ENCODE results near the gene SHF. TPM values are rescaled to one million over a fixed set of nuclear protein-coding genes. Genes with fewer than 3 reads are reported as not detected.

SHF gene
- total and polyA plus RNA-seq, 2 donors (not counting 1 experiment from before 2014, with no cell fraction given) = 0.85 to 3.3 TPM

DNA sequence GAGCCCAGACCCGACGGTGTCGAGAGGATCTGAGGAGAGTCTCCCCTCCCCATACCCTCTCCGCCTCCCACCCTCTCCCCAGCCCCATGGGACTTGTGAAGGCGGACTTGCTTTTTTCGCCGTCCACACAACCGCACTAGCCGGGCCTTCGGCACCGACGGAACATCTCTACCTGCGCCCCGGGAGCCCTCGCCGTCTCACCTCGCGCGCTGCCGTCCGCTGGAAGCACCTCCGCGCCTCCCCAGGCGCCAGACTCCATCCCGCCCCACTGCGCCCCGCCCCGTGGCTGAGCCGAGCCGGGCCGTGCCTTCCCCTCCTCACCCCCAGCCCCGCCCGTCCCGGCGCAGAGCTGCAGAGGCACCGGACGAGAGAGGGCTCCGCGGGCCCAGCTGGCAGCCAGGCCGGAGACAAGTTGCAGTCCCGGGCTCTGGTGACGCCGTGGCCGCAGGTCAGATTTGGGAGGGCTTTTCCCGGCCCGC, 58.1 kb downstream of the SHF start, which contains the start of the genes DUOX1 and DUOXA1:
Gene DUOX1, plus strand, starts transcription at position 344 of the 479 bp plus-strand sequence. CDS start 1,973 bp downstream, outside the sequence.
Gene DUOXA1, minus strand, starts transcription at position 229 of the 479 bp plus-strand sequence. CDS start 6,865 bp downstream, outside the sequence.
- Histone ChIP-seq H3K27ac (ENCODE audit: insufficient read depth, low read length) (no peak within 1 kb of the TSS), H3K4me2 (ENCODE audit: extremely low read depth, insufficient read depth, low read length) (no peak within 1 kb of the TSS), H2AFZ (ENCODE audit: low read length) (no peak within 1 kb of the TSS), H3K79me2 (ENCODE audit: control insufficient read depth, insufficient read depth, low read length) (no peaks in the 10 kb centered on the region), H3K9ac (ENCODE audit: insufficient read depth, low read length) (no peak within 1 kb of the TSS), H3K27me3 (ENCODE audit: control insufficient read depth, insufficient read depth, low read length) (peaks cover 68% of the 10 kb centered on the region), H3K36me3 (ENCODE audit: control insufficient read depth, insufficient read depth, low read length) (no peaks in the 10 kb centered on the region), H3K4me1 (ENCODE audit: control insufficient read depth, extremely low read depth, insufficient read depth, low read length) (no peaks in the 10 kb centered on the region), H4K20me1 (ENCODE audit: control insufficient read depth, extremely low read depth, insufficient read depth, low read length) (no peaks in the 10 kb centered on the region), H3K9me3 (ENCODE audit: control insufficient read depth, insufficient read depth, low read depth, low read length) (no peaks in the 10 kb centered on the region), H3K4me3 (replicated peaks in 1 of 4; ENCODE audit: control extremely low read depth in 1 of 4, insufficient read depth in 1 of 4, low read depth in 3 of 4, low read length in 4 of 4) (no peak within 1 kb of the TSS)
- TF ChIP-seq, protein P1, sequence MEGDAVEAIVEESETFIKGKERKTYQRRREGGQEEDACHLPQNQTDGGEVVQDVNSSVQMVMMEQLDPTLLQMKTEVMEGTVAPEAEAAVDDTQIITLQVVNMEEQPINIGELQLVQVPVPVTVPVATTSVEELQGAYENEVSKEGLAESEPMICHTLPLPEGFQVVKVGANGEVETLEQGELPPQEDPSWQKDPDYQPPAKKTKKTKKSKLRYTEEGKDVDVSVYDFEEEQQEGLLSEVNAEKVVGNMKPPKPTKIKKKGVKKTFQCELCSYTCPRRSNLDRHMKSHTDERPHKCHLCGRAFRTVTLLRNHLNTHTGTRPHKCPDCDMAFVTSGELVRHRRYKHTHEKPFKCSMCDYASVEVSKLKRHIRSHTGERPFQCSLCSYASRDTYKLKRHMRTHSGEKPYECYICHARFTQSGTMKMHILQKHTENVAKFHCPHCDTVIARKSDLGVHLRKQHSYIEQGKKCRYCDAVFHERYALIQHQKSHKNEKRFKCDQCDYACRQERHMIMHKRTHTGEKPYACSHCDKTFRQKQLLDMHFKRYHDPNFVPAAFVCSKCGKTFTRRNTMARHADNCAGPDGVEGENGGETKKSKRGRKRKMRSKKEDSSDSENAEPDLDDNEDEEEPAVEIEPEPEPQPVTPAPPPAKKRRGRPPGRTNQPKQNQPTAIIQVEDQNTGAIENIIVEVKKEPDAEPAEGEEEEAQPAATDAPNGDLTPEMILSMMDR (conservative IDR thresholded peaks at IDR 0.05 in 1 of 2, IDR thresholded peaks at IDR 0.05 in 1 of 2; ENCODE audit: low read depth in 1 of 2, low read length in 2 of 2) = no peak
- no peak for TF ChIP-seq EZH2 (IDR thresholded peaks at IDR 0.05; ENCODE audit: low read length, missing control alignments)
- no peak for DNase-seq (ENCODE audit: low read depth in 2 of 2)

DNA sequence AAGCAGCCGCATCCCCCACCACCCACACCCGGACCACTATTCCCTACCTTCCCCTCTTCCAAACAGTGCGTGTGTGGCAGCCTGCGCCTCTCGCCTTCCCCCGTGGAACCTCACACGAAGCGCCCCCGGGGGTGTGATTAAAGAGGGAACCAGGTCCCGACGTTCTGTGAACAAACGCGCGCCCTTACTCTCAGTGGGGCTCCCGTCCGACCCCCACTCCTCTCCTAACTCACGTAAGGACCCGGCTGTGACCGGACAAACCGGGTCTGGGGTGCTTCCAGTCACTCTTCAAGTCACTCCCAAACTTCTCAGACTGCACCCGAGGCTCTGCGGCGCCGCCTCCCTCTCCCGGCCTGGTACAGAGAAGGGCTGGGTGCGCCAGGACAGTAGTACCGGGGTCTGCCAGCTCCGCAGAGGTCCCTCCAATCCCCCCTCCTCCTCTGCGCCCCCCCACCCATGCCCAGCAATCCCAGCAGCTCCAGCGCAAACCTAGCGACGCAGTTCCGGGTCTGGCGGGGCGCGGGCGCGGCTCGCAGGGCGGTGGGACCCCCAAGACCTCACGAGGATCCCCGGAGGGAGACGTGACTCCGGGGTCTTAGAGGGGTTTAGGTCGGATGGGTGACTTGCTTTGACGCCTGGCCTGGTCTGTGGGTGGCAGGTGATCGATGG, 58.7 kb downstream of the SHF start:
- Histone ChIP-seq H3K9ac (ENCODE audit: insufficient read depth, low read length) (no peak overlapping the region), H3K27me3 (ENCODE audit: control insufficient read depth, insufficient read depth, low read length) (peaks cover 63% of the 10 kb centered on the region), H2AFZ (ENCODE audit: low read length) (no peak overlapping the region), H3K4me3 (replicated peaks in 1 of 4; ENCODE audit: control extremely low read depth in 1 of 4, insufficient read depth in 1 of 4, low read depth in 3 of 4, low read length in 4 of 4) (no peak overlapping the region), H3K27ac (ENCODE audit: insufficient read depth, low read length) (no peak overlapping the region), H3K79me2 (ENCODE audit: control insufficient read depth, insufficient read depth, low read length) (no peaks in the 10 kb centered on the region), H3K36me3 (ENCODE audit: control insufficient read depth, insufficient read depth, low read length) (no peaks in the 10 kb centered on the region), H3K9me3 (ENCODE audit: control insufficient read depth, insufficient read depth, low read depth, low read length) (no peaks in the 10 kb centered on the region), H3K4me1 (ENCODE audit: control insufficient read depth, extremely low read depth, insufficient read depth, low read length) (no peaks in the 10 kb centered on the region), H4K20me1 (ENCODE audit: control insufficient read depth, extremely low read depth, insufficient read depth, low read length) (no peaks in the 10 kb centered on the region), H3K4me2 (ENCODE audit: extremely low read depth, insufficient read depth, low read length) (no peak overlapping the region)
- peak; percentile 80 for TF ChIP-seq EZH2 (IDR thresholded peaks at IDR 0.05; ENCODE audit: low read length, missing control alignments)
- TF ChIP-seq, protein P1 (conservative IDR thresholded peaks at IDR 0.05 in 1 of 2, IDR thresholded peaks at IDR 0.05 in 1 of 2; ENCODE audit: low read depth in 1 of 2, low read length in 2 of 2) = no peak
- no peak for DNase-seq (ENCODE audit: low read depth in 2 of 2)

DNA sequence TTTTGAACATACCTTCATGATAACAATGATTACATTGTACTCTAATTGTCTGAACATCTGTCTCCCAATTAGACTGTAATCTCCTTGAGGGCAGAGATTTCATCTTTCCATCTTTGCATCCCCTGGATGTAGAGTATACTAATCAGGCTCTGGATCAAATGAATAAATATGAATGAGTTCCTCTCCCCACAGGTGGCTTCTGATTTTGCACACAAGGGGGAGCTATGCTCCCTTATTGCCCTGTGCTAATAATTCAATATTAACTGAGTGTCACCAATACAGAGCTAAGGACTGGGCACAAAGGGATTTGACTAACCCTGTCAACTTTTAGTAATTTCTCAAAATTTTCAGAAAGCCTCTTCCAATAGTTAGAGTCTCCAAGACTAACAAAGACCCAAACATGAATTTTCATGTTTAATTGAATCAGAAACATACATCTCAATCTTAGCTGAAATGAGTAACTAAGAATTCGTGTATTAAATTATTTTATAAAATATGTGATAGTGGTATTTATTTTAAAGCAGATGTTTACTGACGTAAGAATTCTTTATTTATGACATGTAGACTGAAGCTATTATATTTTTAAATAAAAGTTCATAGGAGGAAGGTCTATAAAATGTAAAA, 61.1 kb downstream of the SHF start:
- no peaks in the 10 kb centered on the region for H3K79me2 ChIP-seq (ENCODE audit: control insufficient read depth, insufficient read depth, low read length)
- no peak overlapping the region for H3K4me2 ChIP-seq (ENCODE audit: extremely low read depth, insufficient read depth, low read length)
- no peak overlapping the region for H3K4me3 ChIP-seq (replicated peaks in 1 of 4; ENCODE audit: control extremely low read depth in 1 of 4, insufficient read depth in 1 of 4, low read depth in 3 of 4, low read length in 4 of 4)
- peak in 1 of 2 donors; percentile 31 for DNase-seq (ENCODE audit: low read depth in 2 of 2)
- no peaks in the 10 kb centered on the region for H3K9me3 ChIP-seq (ENCODE audit: control insufficient read depth, insufficient read depth, low read depth, low read length)
- H4K20me1 ChIP-seq (ENCODE audit: control insufficient read depth, extremely low read depth, insufficient read depth, low read length) = no peaks in the 10 kb centered on the region
- no peak for TF ChIP-seq EZH2 (IDR thresholded peaks at IDR 0.05; ENCODE audit: low read length, missing control alignments)
- TF ChIP-seq, protein P1 (conservative IDR thresholded peaks at IDR 0.05 in 1 of 2, IDR thresholded peaks at IDR 0.05 in 1 of 2; ENCODE audit: low read depth in 1 of 2, low read length in 2 of 2) = peak; percentile 69 to 72
- no peaks in the 10 kb centered on the region for H3K36me3 ChIP-seq (ENCODE audit: control insufficient read depth, insufficient read depth, low read length)
- H3K27ac ChIP-seq (ENCODE audit: insufficient read depth, low read length) = no peak overlapping the region
- H3K27me3 ChIP-seq (ENCODE audit: control insufficient read depth, insufficient read depth, low read length) = peaks cover 50% of the 10 kb centered on the region
- H3K9ac ChIP-seq (ENCODE audit: insufficient read depth, low read length) = no peak overlapping the region
- H3K4me1 ChIP-seq (ENCODE audit: control insufficient read depth, extremely low read depth, insufficient read depth, low read length) = peaks cover 2% of the 10 kb centered on the region
- H2AFZ ChIP-seq (ENCODE audit: low read length) = no peak overlapping the region
